Purkinje cell (primary cell): ENCODE measurements around the gene CXCL11. TPM values are rescaled to one million over a fixed set of nuclear protein-coding genes. Genes with fewer than 3 reads are reported as not detected.

Source experiments
- polyA plus RNA-seq: library from polyadenylated mRNA; unstranded; fragments of >200 nt; fragmentation: Nextera tagmentation; gene quantifications from 2 replicates; pipeline ENCODE4 v1.2.1, GENCODE V29; 2014

Gene CXCL11
- not detected in 2 replicates for polyA plus RNA-seq

GRCh38 chr4:76035799-76036380 is at the start of gene CXCL11:
Gene CXCL11 (minus strand): TSS chr4:76036070. CDS start chr4:76035987, 83 bp downstream.

GRCh38 chr4:76074468-76074867 is 38.6 kb upstream of the CXCL11 start, which contains the start of gene ART3:
Gene ART3 (plus strand): TSS chr4:76074709. CDS start chr4:76075890, 1,181 bp downstream.

DNA sequence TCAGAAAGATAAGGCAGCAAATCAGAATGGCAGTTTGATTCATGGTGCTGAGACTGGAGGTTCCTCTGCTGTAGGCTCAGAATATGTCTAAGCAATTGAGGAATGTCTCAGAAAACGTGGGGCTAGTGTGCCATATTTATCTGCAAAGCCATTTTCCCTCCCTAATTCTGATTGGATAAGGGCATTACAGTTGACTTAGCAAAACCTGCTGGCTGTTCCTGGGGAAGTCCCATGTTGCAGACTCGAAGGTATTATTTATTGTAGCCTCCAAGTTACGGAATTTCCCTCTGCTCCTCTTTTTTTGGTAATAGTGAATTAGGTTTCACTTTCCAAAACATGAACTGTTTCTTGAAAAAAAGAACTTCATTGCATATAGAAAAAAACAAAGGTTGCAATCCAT is 12.5 kb downstream of the CXCL11 start, which contains the start of gene CXCL10:
Gene CXCL10 (minus strand): TSS at position 109 of the 400 bp plus-strand sequence. CDS start 66 bp downstream, at position 43.

GRCh38 chr4:76007089-76007862 is 28.6 kb downstream of the CXCL11 start, which contains the start of gene CXCL9:
Gene CXCL9 (minus strand): TSS chr4:76007509. CDS start chr4:76007449, 60 bp downstream.

Other genes with a start within 250 kb of the CXCL11 start
- not detected in 2 replicates for gene PPEF2, start 133.6 kb downstream of the CXCL11 start, polyA plus RNA-seq
- 12.1 and 16.0 TPM in 2 replicates for gene NAAA, start 95.1 kb downstream of the CXCL11 start, polyA plus RNA-seq
- gene SDAD1, start 45.1 kb downstream of the CXCL11 start, polyA plus RNA-seq, result 109 and 133 TPM in 2 replicates
- not detected in 2 replicates for gene CXCL9, start 28.6 kb downstream of the CXCL11 start, polyA plus RNA-seq
- gene CXCL10, start 12.6 kb downstream of the CXCL11 start, polyA plus RNA-seq, result not detected in 2 replicates
- gene ART3, start 38.6 kb upstream of the CXCL11 start, polyA plus RNA-seq, result 1.5 and 4.1 TPM in 2 replicates
- 16.9 TPM in 2 replicates for gene NUP54, start 112.3 kb upstream of the CXCL11 start, polyA plus RNA-seq
- 48.9 and 49.9 TPM in 2 replicates for gene SCARB2, start 177.8 kb upstream of the CXCL11 start, polyA plus RNA-seq
- 11.6 and 18.3 TPM in 2 replicates for gene FAM47E, start 215.7 kb upstream of the CXCL11 start, polyA plus RNA-seq